ENCODE measurements around the gene SMG6.

The SMG6 gene

GRCh38 chr17:2060385-2060658 is 243.3 kb downstream of the SMG6 start:
- no peak overlapping the region for H3K4me3 ChIP-seq (ENCODE audit: low read length)
- H3K4me1 ChIP-seq (ENCODE audit: insufficient read depth, low read length) = peaks cover 11% of the 10 kb centered on the region
- H3K9ac ChIP-seq (ENCODE audit: low read depth, low read length) = no peak overlapping the region
- WGBS = 89% methylated on average over 6 of the region's 6 CpGs
- no peaks in the 10 kb centered on the region for H3K9me3 ChIP-seq (ENCODE audit: insufficient read depth, low read depth, low read length)
- peaks cover 60% of the 10 kb centered on the region for H3K27me3 ChIP-seq (ENCODE audit: insufficient read depth, low read length)
- H3K36me3 ChIP-seq (ENCODE audit: insufficient read depth, low read length) = no peaks in the 10 kb centered on the region; the same call in 1 of the 2 replicates
- H3K27ac ChIP-seq (ENCODE audit: low read depth, low read length) = no peak overlapping the region

GRCh38 chr17:2059547-2060384 is 243.8 kb downstream of the SMG6 start:
- Histone ChIP-seq H3K27ac (ENCODE audit: low read depth, low read length) (no peak overlapping the region), H3K27me3 (ENCODE audit: insufficient read depth, low read length) (peaks cover 66% of the 10 kb centered on the region), H3K36me3 (ENCODE audit: insufficient read depth, low read length) (no peaks in the 10 kb centered on the region; the same call in 1 of the 2 replicates), H3K9ac (ENCODE audit: low read depth, low read length) (no peak overlapping the region), H3K9me3 (ENCODE audit: insufficient read depth, low read depth, low read length) (no peaks in the 10 kb centered on the region), H3K4me3 (ENCODE audit: low read length) (peak overlapping the region; percentile 26; the same call in 1 of the 2 replicates), H3K4me1 (ENCODE audit: insufficient read depth, low read length) (peaks cover 11% of the 10 kb centered on the region)
- 86% methylated on average over 21 of the region's 21 CpGs for WGBS

- Histone ChIP-seq H3K4me3 (ENCODE audit: low read length) (peak overlapping the region; percentile 40), H3K9me3 (ENCODE audit: insufficient read depth, low read depth, low read length) (no peaks in the 10 kb centered on the region), H3K27me3 (ENCODE audit: insufficient read depth, low read length) (peaks cover 75% of the 10 kb centered on the region), H3K27ac (ENCODE audit: low read depth, low read length) (no peak overlapping the region), H3K4me1 (ENCODE audit: insufficient read depth, low read length) (peaks cover 11% of the 10 kb centered on the region), H3K9ac (ENCODE audit: low read depth, low read length) (no peak overlapping the region), H3K36me3 (ENCODE audit: insufficient read depth, low read length) (no peaks in the 10 kb centered on the region; the same call in 1 of the 2 replicates)
- WGBS = 46% methylated on average over 68 of the region's 78 CpGs
These were observed 244.7 kb downstream of the SMG6 start for GRCh38 chr17:2058586-2059546.

- Histone ChIP-seq H3K27ac (ENCODE audit: low read depth, low read length) (no peak overlapping the region), H3K9me3 (ENCODE audit: insufficient read depth, low read depth, low read length) (no peaks in the 10 kb centered on the region), H3K4me1 (ENCODE audit: insufficient read depth, low read length) (peaks cover 3% of the 10 kb centered on the region), H3K4me3 (ENCODE audit: low read length) (peak overlapping the region; percentile 29; the same call in 1 of the 2 replicates), H3K9ac (ENCODE audit: low read depth, low read length) (no peak overlapping the region), H3K27me3 (ENCODE audit: insufficient read depth, low read length) (peaks cover 84% of the 10 kb centered on the region), H3K36me3 (ENCODE audit: insufficient read depth, low read length) (no peaks in the 10 kb centered on the region; the same call in 1 of the 2 replicates)
- WGBS = 78% methylated on average over 98 of the region's 98 CpGs
These were observed 245.6 kb downstream of the SMG6 start for GRCh38 chr17:2057760-2058585.

GRCh38 chr17:2057175-2057759 is 246.3 kb downstream of the SMG6 start:
- peaks cover 86% of the 10 kb centered on the region for H3K27me3 ChIP-seq (ENCODE audit: insufficient read depth, low read length)
- H3K36me3 ChIP-seq (ENCODE audit: insufficient read depth, low read length) = no peaks in the 10 kb centered on the region; the same call in 1 of the 2 replicates
- no peak overlapping the region for H3K27ac ChIP-seq (ENCODE audit: low read depth, low read length)
- H3K4me1 ChIP-seq (ENCODE audit: insufficient read depth, low read length) = no peaks in the 10 kb centered on the region; the same call in 1 of the 2 replicates
- H3K9me3 ChIP-seq (ENCODE audit: insufficient read depth, low read depth, low read length) = no peaks in the 10 kb centered on the region
- H3K4me3 ChIP-seq (ENCODE audit: low read length) = peak overlapping the region; percentile 29; the same call in 1 of the 2 replicates
- no peak overlapping the region for H3K9ac ChIP-seq (ENCODE audit: low read depth, low read length)
- WGBS = 8% methylated on average over 81 of the region's 81 CpGs

GRCh38 chr17:2056206-2057174 is 247.1 kb downstream of the SMG6 start:
- Histone ChIP-seq H3K9ac (ENCODE audit: low read depth, low read length) (no peak overlapping the region), H3K27me3 (ENCODE audit: insufficient read depth, low read length) (peaks cover 94% of the 10 kb centered on the region), H3K9me3 (ENCODE audit: insufficient read depth, low read depth, low read length) (no peaks in the 10 kb centered on the region), H3K4me1 (ENCODE audit: insufficient read depth, low read length) (no peaks in the 10 kb centered on the region), H3K36me3 (ENCODE audit: insufficient read depth, low read length) (no peaks in the 10 kb centered on the region; the same call in 1 of the 2 replicates), H3K27ac (ENCODE audit: low read depth, low read length) (no peak overlapping the region), H3K4me3 (ENCODE audit: low read length) (peak overlapping the region; percentile 29)
- WGBS = 8% methylated on average over 85 of the region's 85 CpGs

GRCh38 chr17:2055292-2056205 is 248.0 kb downstream of the SMG6 start:
- H3K27me3 ChIP-seq (ENCODE audit: insufficient read depth, low read length) = peaks cover 96% of the 10 kb centered on the region
- H3K27ac ChIP-seq (ENCODE audit: low read depth, low read length) = no peak overlapping the region
- WGBS = 3% methylated on average over 112 of the region's 113 CpGs
- H3K9me3 ChIP-seq (ENCODE audit: insufficient read depth, low read depth, low read length) = no peaks in the 10 kb centered on the region
- peak overlapping the region; percentile 50 for H3K4me3 ChIP-seq (ENCODE audit: low read length)
- no peaks in the 10 kb centered on the region for H3K36me3 ChIP-seq (ENCODE audit: insufficient read depth, low read length)
- no peaks in the 10 kb centered on the region for H3K4me1 ChIP-seq (ENCODE audit: insufficient read depth, low read length)
- no peak overlapping the region for H3K9ac ChIP-seq (ENCODE audit: low read depth, low read length)

GRCh38 chr17:2054512-2055291 is 248.9 kb downstream of the SMG6 start, which contains the start of gene HIC1:
HIC1 (plus strand) TSS chr17:2055103; CDS start chr17:2056691, 1,588 bp downstream.
- Histone ChIP-seq H3K9me3 (ENCODE audit: insufficient read depth, low read depth, low read length) (no peaks in the 10 kb centered on the region), H3K9ac (ENCODE audit: low read depth, low read length) (no peak within 1 kb of the TSS), H3K27me3 (ENCODE audit: insufficient read depth, low read length) (peaks cover 93% of the 10 kb centered on the region), H3K4me1 (ENCODE audit: insufficient read depth, low read length) (no peaks in the 10 kb centered on the region), H3K4me3 (ENCODE audit: low read length) (peak within 1 kb of the TSS; percentile 51), H3K27ac (ENCODE audit: low read depth, low read length) (no peak within 1 kb of the TSS), H3K36me3 (ENCODE audit: insufficient read depth, low read length) (no peaks in the 10 kb centered on the region)
- 4% methylated on average over 72 of the region's 72 CpGs for WGBS

All from HUES64 (cell line).